Measurements from ENCODE around the gene IGF2.

The IGF2 gene

DNA sequence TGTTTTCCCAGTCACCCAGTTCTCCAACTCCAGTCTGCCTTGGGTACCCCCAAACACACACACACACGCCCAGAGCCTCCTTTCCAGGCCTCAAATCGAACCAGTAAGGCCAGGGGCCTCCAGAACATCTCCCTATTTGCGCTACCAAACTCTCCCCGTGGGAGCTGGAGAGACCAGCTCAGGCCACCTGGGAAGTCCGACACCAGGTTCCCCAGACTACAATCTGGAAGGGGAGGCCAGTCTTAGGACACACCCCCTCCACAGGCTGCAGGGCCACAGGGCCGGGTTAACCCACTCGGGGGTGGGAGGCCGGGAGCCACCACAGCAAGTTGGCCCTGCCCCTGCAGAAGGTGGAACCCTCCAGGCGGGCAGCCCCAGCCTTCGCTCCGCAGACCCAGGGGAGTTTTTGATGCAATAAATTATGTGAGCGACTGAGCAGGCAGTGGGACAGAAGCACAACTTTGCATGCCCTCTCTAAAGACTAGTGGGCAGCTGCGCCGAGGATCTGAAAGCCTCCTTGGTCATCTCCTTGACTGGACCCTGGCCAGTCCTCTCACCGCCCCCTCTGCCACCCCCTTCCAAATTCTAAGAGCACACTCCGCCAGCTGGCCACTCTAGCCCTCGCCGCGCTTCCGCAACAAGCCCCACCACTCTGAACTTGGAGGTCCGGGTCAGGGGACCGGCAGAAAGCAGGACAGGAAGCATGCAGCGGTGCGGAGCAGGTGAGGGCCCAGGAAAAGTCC, 2.8 kb downstream of the IGF2 start (continued):
- TF ChIP-seq, protein P1, sequence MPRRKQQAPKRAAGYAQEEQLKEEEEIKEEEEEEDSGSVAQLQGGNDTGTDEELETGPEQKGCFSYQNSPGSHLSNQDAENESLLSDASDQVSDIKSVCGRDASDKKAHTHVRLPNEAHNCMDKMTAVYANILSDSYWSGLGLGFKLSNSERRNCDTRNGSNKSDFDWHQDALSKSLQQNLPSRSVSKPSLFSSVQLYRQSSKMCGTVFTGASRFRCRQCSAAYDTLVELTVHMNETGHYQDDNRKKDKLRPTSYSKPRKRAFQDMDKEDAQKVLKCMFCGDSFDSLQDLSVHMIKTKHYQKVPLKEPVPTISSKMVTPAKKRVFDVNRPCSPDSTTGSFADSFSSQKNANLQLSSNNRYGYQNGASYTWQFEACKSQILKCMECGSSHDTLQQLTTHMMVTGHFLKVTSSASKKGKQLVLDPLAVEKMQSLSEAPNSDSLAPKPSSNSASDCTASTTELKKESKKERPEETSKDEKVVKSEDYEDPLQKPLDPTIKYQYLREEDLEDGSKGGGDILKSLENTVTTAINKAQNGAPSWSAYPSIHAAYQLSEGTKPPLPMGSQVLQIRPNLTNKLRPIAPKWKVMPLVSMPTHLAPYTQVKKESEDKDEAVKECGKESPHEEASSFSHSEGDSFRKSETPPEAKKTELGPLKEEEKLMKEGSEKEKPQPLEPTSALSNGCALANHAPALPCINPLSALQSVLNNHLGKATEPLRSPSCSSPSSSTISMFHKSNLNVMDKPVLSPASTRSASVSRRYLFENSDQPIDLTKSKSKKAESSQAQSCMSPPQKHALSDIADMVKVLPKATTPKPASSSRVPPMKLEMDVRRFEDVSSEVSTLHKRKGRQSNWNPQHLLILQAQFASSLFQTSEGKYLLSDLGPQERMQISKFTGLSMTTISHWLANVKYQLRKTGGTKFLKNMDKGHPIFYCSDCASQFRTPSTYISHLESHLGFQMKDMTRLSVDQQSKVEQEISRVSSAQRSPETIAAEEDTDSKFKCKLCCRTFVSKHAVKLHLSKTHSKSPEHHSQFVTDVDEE (CRISPR knock-in tag; IDR thresholded peaks at IDR 0.05): no peak

DNA sequence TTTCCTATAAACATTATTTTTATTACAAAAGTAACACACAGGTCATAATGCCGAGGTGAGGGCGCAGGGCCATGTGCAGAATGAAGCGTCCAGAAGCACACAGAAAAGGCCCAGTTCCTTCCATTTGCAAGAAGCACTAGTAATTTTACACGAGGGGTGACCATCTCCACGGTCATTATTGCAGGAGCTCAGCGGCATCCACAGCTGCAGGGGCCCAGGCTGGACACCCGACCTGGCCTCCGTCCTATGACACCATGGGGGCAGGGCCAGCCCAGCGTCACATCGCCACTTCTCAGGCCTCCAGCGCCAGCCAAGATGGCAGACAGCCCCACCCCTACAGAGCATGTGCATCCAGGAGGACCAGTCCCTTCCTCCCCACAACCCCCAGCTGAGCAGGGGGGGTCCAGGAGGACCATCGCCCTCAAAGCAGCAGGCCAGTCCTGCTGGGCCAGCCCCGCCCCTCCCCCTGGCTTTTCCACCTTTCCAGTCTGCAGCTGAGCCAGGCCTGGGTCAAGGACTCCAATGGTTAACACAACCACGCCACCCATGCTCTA, 3.5 kb downstream of the IGF2 start:
- no peak for TF ChIP-seq GLIS3 (CRISPR knock-in tag; IDR thresholded peaks at IDR 0.05)

DNA sequence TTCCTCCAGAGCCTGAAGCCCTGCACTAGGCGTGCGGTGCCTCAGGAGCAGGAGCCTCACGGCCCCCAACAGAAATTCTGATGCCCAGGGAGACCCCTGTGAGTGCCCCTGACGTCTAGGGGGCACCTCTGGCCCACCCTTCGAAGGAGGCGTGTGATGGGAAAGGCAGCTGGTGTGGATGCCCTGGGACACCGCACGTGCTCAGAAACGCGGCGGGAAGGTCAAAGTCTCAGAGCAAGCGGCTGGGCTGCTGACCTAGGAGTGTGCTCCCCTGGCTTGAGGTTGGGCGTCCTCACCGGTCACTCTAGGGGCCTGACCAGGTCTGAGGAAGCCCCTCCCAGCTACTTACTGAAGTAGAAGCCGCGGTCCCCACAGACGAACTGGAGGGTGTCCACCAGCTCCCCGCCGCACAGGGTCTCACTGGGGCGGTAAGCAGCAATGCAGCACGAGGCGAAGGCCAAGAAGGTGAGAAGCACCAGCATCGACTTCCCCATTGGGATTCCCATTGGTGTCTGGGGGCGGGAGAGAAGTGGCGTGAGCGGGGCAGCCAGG, 4.1 kb downstream of the IGF2 start:
- no peak for ATAC-seq
- TF ChIP-seq BACH2 (CRISPR knock-in tag; IDR thresholded peaks at IDR 0.05; ENCODE audit: borderline replicate concordance) (no peak), ZNF8 (CRISPR knock-in tag; IDR thresholded peaks at IDR 0.05) (no peak), SNAI2 (CRISPR knock-in tag; IDR thresholded peaks at IDR 0.05) (no peak), ISL1 (CRISPR knock-in tag; IDR thresholded peaks at IDR 0.05) (no peak)
- TF ChIP-seq, protein P1 (CRISPR knock-in tag; IDR thresholded peaks at IDR 0.05): no peak

More for the DNA sequence above, 3.5 kb downstream of the IGF2 start:
- no peak for ATAC-seq

DNA sequence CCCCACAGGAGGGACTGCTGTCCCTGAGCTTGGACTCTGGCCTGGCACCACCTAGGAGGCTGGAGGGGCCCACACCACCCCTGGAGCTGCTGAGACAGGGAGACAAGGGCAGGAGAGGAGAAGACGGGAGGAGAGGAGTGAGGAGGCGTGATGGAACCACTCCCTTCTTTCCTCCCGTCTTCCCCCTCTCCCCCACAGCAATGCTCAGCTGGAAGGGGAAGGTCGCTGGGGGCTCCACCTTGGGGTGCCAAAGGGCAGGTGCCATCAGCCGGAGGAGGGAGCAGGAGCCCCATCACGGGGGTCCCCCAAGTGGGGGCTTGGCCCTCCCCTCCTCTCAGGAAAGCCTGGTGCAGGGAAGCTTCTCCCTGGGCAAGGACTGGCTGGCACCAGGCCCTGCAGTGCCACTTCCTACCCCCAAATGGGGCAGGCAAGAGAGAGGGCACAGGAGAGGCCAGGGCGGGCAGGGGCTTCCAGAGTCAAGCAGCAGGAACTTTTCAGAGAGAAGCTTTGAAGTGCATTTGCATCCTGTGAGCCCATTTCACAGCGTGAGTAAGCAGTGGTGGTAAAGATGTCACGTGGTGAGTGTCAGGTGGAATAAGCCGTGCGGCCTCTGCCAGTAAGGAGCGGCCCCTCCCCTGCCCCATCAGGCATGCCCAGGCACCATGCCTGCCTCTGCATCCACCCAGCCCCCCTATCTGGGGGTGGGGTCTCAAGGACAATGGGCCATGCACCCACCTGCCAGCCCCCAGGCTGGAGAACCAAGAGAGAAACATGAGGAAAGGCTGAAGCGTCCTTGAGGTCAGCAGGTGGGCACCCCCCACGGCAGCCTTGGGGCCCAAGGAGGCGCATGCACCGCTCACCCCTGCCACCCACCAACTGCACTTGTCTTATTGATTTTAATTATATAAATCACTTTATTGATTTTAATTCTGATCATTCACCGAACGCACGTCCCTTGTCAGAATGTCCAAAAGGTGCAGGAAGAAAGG, 4.9 kb downstream of the IGF2 start:
- ATAC-seq: no peak
- TF ChIP-seq, protein P2, sequence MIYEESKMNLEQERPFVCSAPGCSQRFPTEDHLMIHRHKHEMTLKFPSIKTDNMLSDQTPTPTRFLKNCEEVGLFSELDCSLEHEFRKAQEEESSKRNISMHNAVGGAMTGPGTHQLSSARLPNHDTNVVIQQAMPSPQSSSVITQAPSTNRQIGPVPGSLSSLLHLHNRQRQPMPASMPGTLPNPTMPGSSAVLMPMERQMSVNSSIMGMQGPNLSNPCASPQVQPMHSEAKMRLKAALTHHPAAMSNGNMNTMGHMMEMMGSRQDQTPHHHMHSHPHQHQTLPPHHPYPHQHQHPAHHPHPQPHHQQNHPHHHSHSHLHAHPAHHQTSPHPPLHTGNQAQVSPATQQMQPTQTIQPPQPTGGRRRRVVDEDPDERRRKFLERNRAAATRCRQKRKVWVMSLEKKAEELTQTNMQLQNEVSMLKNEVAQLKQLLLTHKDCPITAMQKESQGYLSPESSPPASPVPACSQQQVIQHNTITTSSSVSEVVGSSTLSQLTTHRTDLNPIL (CRISPR knock-in tag; IDR thresholded peaks at IDR 0.05; ENCODE audit: low read depth): no peak
- TF ChIP-seq, protein P3, sequence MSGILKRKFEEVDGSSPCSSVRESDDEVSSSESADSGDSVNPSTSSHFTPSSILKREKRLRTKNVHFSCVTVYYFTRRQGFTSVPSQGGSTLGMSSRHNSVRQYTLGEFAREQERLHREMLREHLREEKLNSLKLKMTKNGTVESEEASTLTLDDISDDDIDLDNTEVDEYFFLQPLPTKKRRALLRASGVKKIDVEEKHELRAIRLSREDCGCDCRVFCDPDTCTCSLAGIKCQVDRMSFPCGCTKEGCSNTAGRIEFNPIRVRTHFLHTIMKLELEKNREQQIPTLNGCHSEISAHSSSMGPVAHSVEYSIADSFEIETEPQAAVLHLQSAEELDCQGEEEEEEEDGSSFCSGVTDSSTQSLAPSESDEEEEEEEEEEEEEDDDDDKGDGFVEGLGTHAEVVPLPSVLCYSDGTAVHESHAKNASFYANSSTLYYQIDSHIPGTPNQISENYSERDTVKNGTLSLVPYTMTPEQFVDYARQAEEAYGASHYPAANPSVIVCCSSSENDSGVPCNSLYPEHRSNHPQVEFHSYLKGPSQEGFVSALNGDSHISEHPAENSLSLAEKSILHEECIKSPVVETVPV (CRISPR knock-in tag; IDR thresholded peaks at IDR 0.05): no peak
- TF ChIP-seq ZC3H10 (CRISPR knock-in tag; IDR thresholded peaks at IDR 0.05): no peak
- TF ChIP-seq RARB (CRISPR knock-in tag; IDR thresholded peaks at IDR 0.05): no peak
- no peak for TF ChIP-seq ARNTL (CRISPR knock-in tag; IDR thresholded peaks at IDR 0.05; ENCODE audit: borderline replicate concordance, low read depth)
- no peak for TF ChIP-seq BACH2 (CRISPR knock-in tag; IDR thresholded peaks at IDR 0.05; ENCODE audit: borderline replicate concordance)
- TF ChIP-seq TCF4 (CRISPR knock-in tag; IDR thresholded peaks at IDR 0.05; ENCODE audit: borderline replicate concordance): no peak
- TF ChIP-seq GLIS3 (CRISPR knock-in tag; IDR thresholded peaks at IDR 0.05): no peak
- TF ChIP-seq, protein P1 (CRISPR knock-in tag; IDR thresholded peaks at IDR 0.05): no peak
- TF ChIP-seq, protein P4, sequence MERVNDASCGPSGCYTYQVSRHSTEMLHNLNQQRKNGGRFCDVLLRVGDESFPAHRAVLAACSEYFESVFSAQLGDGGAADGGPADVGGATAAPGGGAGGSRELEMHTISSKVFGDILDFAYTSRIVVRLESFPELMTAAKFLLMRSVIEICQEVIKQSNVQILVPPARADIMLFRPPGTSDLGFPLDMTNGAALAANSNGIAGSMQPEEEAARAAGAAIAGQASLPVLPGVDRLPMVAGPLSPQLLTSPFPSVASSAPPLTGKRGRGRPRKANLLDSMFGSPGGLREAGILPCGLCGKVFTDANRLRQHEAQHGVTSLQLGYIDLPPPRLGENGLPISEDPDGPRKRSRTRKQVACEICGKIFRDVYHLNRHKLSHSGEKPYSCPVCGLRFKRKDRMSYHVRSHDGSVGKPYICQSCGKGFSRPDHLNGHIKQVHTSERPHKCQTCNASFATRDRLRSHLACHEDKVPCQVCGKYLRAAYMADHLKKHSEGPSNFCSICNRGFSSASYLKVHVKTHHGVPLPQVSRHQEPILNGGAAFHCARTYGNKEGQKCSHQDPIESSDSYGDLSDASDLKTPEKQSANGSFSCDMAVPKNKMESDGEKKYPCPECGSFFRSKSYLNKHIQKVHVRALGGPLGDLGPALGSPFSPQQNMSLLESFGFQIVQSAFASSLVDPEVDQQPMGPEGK (CRISPR knock-in tag; IDR thresholded peaks at IDR 0.05; ENCODE audit: borderline replicate concordance): no peak
- no peak for TF ChIP-seq ZFP30 (CRISPR knock-in tag; IDR thresholded peaks at IDR 0.05)
- no peak for TF ChIP-seq ZNF8 (CRISPR knock-in tag; IDR thresholded peaks at IDR 0.05)
- TF ChIP-seq ESRRG (CRISPR knock-in tag; IDR thresholded peaks at IDR 0.05): no peak
- TF ChIP-seq, protein P5, sequence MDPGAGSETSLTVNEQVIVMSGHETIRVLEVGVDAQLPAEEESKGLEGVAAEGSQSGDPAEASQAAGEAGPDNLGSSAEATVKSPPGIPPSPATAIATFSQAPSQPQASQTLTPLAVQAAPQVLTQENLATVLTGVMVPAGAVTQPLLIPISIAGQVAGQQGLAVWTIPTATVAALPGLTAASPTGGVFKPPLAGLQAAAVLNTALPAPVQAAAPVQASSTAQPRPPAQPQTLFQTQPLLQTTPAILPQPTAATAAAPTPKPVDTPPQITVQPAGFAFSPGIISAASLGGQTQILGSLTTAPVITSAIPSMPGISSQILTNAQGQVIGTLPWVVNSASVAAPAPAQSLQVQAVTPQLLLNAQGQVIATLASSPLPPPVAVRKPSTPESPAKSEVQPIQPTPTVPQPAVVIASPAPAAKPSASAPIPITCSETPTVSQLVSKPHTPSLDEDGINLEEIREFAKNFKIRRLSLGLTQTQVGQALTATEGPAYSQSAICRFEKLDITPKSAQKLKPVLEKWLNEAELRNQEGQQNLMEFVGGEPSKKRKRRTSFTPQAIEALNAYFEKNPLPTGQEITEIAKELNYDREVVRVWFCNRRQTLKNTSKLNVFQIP (CRISPR knock-in tag; IDR thresholded peaks at IDR 0.05; ENCODE audit: borderline replicate concordance, low read depth): no peak
